GM10847 (cell line): Measurements from ENCODE around the gene DCAF5.

Experiments
- POLR2A ChIP-seq: IDR thresholded peaks from 2 replicates; pipeline ENCODE4 v1.6.1; 2011; ENCODE audit not compliant: insufficient read length; ENCODE audit errors: extremely low read depth

DCAF5 gene

DNA sequence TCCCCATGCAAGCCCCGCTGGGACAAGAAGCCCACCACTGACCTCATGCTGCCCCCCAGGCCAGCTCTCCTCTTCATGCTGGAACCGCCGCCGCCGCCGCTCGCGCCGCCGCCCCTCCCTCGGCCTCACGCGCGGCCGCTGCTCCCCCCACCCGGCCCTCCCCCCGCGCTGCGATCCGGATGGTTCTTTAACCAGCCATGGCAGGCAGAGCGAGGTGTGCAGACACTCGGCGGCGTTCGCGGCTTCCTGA is at the start of gene DCAF5:
DCAF5 (minus strand) TSS at position 218 of the 250 bp plus-strand sequence; CDS start at position 77, 141 bp downstream.
- no peak for TF ChIP-seq POLR2A

GRCh38 chr14:69199786-69200185 is 46.9 kb upstream of the DCAF5 start:
- no peak for TF ChIP-seq POLR2A

DNA sequence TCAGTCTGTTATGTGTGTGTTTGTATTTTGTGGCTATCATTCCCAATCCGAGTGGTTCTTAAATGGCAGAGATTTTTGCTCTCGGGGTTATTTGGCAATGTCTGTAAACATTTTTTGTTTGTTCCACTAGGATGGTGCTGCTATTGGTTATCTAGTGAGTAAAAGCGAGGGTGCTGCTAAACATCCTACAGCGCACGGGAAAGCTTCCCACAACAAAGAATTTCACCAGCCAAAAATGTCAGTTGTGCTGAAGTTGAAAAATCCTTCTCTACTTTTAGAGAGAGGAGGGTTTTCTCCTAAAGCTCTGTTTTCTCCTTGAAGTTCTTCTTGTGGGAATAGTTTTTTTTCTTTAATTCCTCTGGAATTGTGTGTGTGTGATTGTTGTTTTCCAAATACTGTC is 40.8 kb upstream of the DCAF5 start:
- no peak for TF ChIP-seq POLR2A

DNA sequence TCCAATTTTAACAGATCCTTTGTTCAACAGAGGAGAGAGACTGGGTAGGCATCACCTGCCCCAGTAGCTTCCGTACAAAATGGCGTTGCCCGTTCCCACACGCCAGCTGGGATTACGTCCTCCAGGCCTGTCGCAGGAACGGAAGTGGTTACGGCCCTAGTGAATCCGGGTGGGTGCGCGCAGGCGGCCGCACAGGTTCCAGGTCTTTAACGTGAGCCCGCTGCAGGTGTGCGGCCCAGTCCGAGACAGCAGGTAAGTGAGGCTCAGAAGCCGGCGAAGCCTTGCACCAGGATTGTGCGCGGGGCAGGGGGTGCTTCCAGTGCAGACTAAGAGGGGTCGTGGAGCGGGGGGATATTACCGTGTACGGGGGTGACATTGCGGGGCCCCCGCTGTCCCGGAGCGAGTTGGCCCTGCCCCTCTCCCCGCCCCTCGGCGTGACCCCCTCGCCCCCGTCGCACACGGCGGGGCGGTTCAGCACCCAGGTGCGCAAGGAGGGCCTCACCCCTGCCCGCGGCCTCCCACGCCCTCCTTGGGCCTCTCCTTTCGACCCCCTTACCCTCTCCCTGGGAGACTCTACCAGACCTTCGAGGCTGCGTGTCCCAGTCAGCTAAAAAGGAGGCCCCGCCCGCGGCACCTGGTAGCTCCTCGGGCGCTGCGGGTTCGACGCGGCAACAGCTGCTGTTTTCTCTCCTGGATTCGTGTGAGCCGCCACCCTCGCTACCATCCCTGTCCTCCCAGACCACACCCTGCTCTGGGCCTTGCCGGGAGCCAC is 38.6 kb upstream of the DCAF5 start, which contains the start of gene EXD2:
EXD2 (plus strand) TSS at position 159 of the 772 bp plus-strand sequence. CDS start 17,973 bp downstream, outside the sequence.
- peak; percentile 24 for TF ChIP-seq POLR2A

DNA sequence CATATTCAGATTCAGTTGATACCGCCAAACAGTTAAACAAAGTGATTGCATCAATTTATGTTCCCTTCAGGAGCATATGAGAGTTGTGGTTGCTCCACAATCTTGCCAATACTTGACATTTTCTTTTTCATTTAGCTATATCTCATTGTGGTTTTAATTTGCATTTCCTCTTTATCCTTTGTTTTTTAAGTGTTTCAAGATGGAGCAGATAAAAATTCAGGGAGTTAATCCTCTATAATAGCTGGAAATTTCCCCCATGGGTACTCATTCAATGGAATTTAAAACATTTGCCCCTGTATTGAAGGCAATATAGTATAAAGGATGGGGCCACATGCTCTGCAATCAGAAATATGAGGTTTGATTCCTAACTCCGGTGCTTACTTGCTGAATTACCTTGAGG is 37.3 kb upstream of the DCAF5 start:
- no peak for TF ChIP-seq POLR2A

DNA sequence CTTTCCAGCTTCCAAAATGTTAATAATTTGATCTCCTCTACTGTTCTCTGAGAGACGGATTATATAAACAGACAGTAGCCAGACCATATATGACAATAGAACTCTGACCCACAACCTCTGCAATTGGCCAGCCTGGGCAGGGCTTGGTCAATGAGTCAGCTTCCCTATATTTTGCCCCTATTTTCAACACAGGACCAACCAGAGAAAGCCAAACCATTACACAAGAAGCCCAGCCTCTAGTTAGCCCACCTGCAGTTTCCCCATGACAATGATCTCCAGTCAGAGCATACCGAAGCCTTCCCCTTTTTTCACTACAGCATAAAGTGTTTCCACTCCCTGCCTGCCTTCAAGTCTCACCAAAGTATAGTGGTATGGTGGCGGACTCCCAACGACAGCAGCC is 30.8 kb upstream of the DCAF5 start:
- TF ChIP-seq POLR2A: no peak

- no peak for TF ChIP-seq POLR2A
Measured at GRCh38 chr14:69181491-69181890, 28.6 kb upstream of the DCAF5 start.

GRCh38 chr14:69175130-69175529 is 22.2 kb upstream of the DCAF5 start:
- TF ChIP-seq POLR2A: no peak

DNA sequence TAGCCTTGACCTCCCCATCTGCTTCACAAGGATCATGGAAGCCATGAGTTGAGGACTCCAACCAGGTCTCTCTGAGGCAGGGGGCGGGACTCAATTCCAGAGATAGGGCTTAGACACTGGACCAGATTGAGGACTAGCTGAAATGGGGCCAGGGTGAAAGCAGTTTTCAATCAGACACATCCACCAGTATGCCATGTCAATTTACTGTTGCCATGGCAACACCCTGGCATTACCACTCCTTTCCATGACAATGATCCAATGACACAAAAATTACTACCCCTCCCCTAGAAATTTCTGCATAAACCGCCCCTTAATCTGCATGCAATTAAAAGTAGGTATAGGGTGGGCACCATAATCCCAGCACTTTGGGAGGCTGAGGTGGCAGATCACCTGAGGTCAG is 18.6 kb upstream of the DCAF5 start:
- TF ChIP-seq POLR2A: no peak

DNA sequence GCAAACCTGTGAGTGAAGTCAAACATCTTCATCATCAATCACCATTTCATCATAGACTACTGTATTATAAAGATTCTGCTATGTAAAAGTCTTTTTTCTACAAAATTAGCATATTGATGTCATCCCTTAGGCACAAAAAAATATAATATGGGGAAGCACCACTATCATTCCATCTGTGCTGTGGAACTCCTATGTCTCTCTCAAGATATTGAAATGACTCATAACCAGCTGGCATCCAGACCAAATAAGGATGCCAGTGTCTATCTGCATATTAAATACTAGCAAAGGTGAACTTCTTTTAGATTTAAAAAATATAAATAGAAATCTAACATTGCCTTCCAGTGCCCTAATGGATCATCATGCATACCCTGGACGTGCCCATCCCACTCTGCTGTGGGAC is 17.9 kb upstream of the DCAF5 start:
- TF ChIP-seq POLR2A: no peak

- no peak for TF ChIP-seq POLR2A
Measured at GRCh38 chr14:69161590-69161989, 8.7 kb upstream of the DCAF5 start.

DNA sequence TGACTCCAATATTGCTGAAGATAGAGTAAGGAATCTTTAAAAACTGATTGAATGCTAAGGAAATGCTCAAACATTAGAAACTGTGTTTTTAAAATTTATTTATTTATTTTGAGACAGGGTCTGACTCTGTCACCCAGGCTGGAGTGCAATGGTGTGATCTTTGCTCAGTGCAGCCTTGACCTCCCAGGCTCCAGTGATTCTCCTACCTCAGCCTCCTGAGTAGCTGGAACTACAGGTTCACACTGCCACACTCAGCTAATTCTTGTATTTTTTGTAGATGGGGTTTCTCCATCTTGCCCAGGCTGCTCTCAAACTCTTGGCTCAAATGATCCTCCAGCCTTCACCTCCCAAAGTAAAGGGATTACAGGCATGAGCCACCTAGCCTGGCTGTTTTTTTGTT is 3.3 kb upstream of the DCAF5 start:
- TF ChIP-seq POLR2A: no peak

- TF ChIP-seq POLR2A: no peak
Measured at GRCh38 chr14:69154779-69155178, 1.9 kb upstream of the DCAF5 start.

DNA sequence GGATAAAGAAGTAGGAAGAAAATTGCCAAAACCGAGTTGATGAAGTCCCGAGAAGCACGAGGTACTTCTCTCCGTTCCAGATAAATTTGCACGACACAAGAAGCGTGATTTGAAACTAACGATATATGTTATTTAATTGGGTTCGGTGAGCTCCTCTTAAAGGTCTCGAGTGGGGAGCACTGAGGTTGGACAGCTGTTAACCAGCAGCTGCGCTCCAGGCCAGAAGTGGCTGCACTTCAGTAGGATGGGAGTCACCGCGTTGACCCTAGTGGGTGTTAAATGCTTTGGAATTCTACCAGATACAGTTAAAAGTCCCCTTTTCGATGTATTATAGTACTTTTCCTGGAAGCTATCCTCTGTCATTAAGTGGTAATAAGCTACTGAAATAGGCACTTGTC is 953 bp upstream of the DCAF5 start:
- TF ChIP-seq POLR2A: no peak

DNA sequence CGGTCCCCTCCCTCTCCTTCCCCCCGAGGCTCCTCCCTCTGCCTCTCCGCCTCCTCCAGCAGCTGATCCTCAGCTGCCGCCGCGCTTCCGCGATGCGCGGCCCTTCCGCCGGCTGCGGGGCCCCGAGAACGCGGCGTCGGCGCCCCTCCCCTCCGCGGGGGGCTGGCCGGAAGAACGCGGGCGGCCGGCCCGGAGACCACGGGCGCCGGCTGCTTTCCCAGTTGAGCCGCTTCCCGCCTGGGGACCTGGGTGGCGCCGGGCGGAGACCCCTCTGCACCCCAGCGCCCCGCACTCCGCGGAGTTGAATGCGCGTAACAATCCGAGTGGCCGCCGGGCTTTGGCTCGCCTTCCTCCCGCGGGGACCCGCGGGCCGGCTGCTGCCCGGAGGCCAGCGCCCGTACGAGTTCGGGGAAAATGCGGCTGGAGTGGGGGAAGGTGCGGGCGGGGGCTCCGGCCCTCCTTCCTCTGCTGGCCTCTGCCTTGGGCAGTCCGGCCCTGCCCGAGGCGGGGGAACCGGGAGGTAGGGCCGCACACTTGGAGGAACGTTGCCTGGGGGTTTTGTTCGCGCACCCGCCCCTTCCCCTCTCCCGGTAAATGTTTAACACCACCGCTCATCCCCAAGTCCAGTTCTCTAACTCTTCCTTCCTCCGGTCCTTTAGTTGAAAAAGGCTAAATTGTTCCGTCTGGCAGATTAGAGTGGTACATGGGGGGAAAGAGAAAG is 393 bp upstream of the DCAF5 start:
- TF ChIP-seq POLR2A: peak; percentile 55

GRCh38 chr14:69152181-69152901 is 578 bp downstream of the DCAF5 start:
- no peak for TF ChIP-seq POLR2A
